BJ (cell line): ENCODE measurements around the gene TCF19. TPM values are rescaled to one million over a fixed set of nuclear protein-coding genes. Genes with fewer than 3 reads are reported as not detected.
"Not testable (repeated sequence)": the region's sequence is repeated elsewhere in the genome, so short reads cannot be mapped to it uniquely, and the experiment has no call there.

Experiments used
- CTCF ChIA-PET: fragments of 350-600 bp; formaldehyde crosslinking; extraction: SDS; loops from one replicate; lab custom pipeline; 2021; ENCODE audit warnings: antibody characterized with exemption, inconsistent platforms; lab: Yijun Ruan, JAX
- POLR2A ChIA-PET: fragments of 300-600 bp; sonication (Branson Sonifier 250); formaldehyde crosslinking; extraction: SDS; loops from one replicate; lab custom pipeline; 2021; ENCODE audit warnings: antibody characterized with exemption; lab: Charles Lee
- DNase-seq: peaks from one replicate; pipeline ENCODE4 v3.0.0-alpha.2; 2011; ENCODE audit warnings: low read depth
- H3K27me3 ChIP-seq: 2 replicates; pipeline ENCODE4 v1.6.0; 2011; ENCODE audit warnings: low read length; ENCODE audit not compliant: control insufficient read depth, insufficient read depth
- H3K36me3 ChIP-seq: 2 replicates; pipeline ENCODE4 v1.5.1; 2011; ENCODE audit warnings: low read length; ENCODE audit not compliant: control insufficient read depth, insufficient read depth
- H3K4me3 ChIP-seq: 2 replicates; pipeline ENCODE4 v1.5.1; 2011; ENCODE audit warnings: low read depth, mild to moderate bottlenecking, control low read depth, low read length
- CTCF ChIP-seq: IDR thresholded peaks from 2 replicates; pipeline ENCODE4 v1.5.1; 2011; ENCODE audit warnings: low read depth, mild to moderate bottlenecking, control low read depth, inconsistent platforms, low read length, moderate library complexity; ENCODE audit not compliant: insufficient read depth
- polyA plus RNA-seq: library from polyadenylated mRNA; depleted of rRNA; stranded (reverse); fragments of >200 nt; gene quantifications from 2 replicates; pipeline ENCODE4 v1.2.3, GENCODE V29; 2011

The TCF19 gene
- polyA plus RNA-seq, 1 experiment, result 10.4 TPM

- Histone ChIP-seq H3K27me3 (no peaks in the 10 kb centered on the region), H3K4me3 (peak overlapping the region; percentile 81), H3K36me3 (peaks cover 2% of the 10 kb centered on the region; the same call in 1 of the 2 replicates)
- POLR2A ChIA-PET, result no interaction called here
- CTCF ChIA-PET, result interaction anchor here (0.8 to 1.6 kb wide), 6 partner anchors 12 to 45 kb away, joined by 3 to 5 read pairs (median 4); partner anchors contain the start of gene PSORS1C1
- peak; percentile 33; the same call in 1 of the 2 replicates for TF ChIP-seq CTCF
- no peak for DNase-seq
These were observed 770 bp downstream of the TCF19 start for GRCh38 chr6:31158863-31159855.

GRCh38 chr6:31161216-31162126, 3.1 kb downstream of the TCF19 start:
- DNase-seq, result no peak
- ChIA-PET POLR2A (no interaction called here), CTCF (interaction anchor here (0.7 to 0.8 kb wide), 2 partner anchors 33 to 337 kb away, joined by 3 read pairs; no protein-coding TSS in a partner anchor)
- Histone ChIP-seq H3K27me3 (no peaks in the 10 kb centered on the region), H3K4me3 (no peak overlapping the region), H3K36me3 (peaks cover 2% of the 10 kb centered on the region; the same call in 1 of the 2 replicates)
- no peak for TF ChIP-seq CTCF

GRCh38 chr6:31162463-31163165, 4.2 kb downstream of the TCF19 start:
- Histone ChIP-seq H3K4me3 (no peak overlapping the region), H3K27me3 (no peaks in the 10 kb centered on the region), H3K36me3 (peaks cover 2% of the 10 kb centered on the region; the same call in 1 of the 2 replicates)
- CTCF ChIA-PET, result interaction anchor here (1.2 kb wide), 1 partner anchor 25 kb away, joined by 3 read pairs; no protein-coding TSS in a partner anchor
- TF ChIP-seq CTCF, result no peak
- no peak for DNase-seq
- POLR2A ChIA-PET, result no interaction called here

GRCh38 chr6:31163922-31164321, 5.5 kb downstream of the TCF19 start:
- no peaks in the 10 kb centered on the region for H3K27me3 ChIP-seq
- TF ChIP-seq CTCF, result no peak
- peaks cover 2% of the 10 kb centered on the region; the same call in 1 of the 2 replicates for H3K36me3 ChIP-seq
- CTCF ChIA-PET, result interaction anchor here (0.7 to 2.1 kb wide), 2 partner anchors 9 to 12 kb away, joined by 3 to 6 read pairs; no protein-coding TSS in a partner anchor
- H3K4me3 ChIP-seq, result no peak overlapping the region
- no peak for DNase-seq
- POLR2A ChIA-PET, result no interaction called here

GRCh38 chr6:31164475-31165063, 6.2 kb downstream of the TCF19 start:
- POLR2A ChIA-PET, H3K4me3 ChIP-seq, H3K27me3 ChIP-seq, H3K36me3 ChIP-seq, DNase-seq: not testable (repeated sequence)
- CTCF ChIA-PET, result interaction anchor here (0.6 to 2.1 kb wide), 5 partner anchors 10 to 711 kb away, joined by 3 to 6 read pairs (median 3); no protein-coding TSS in a partner anchor

- CTCF ChIA-PET, result interaction anchor here (0.6 to 2.1 kb wide), 4 partner anchors 10 to 712 kb away, joined by 3 to 6 read pairs (median 3); no protein-coding TSS in a partner anchor
- H3K36me3 ChIP-seq, H3K27me3 ChIP-seq, DNase-seq, H3K4me3 ChIP-seq, POLR2A ChIA-PET: not testable (repeated sequence)
These were observed 6.9 kb downstream of the TCF19 start for GRCh38 chr6:31165064-31165832.
